NOMO-1 treated with DMSO at 0.1 percent for 48 hours (cell line): ENCODE results near the gene TBX3.

Experiments used
- DNase-seq: peaks from one replicate; lab custom pipeline; 2025; ENCODE audit not compliant: unreplicated experiment; lab: John Stamatoyannopoulos, UW

Gene TBX3

DNA sequence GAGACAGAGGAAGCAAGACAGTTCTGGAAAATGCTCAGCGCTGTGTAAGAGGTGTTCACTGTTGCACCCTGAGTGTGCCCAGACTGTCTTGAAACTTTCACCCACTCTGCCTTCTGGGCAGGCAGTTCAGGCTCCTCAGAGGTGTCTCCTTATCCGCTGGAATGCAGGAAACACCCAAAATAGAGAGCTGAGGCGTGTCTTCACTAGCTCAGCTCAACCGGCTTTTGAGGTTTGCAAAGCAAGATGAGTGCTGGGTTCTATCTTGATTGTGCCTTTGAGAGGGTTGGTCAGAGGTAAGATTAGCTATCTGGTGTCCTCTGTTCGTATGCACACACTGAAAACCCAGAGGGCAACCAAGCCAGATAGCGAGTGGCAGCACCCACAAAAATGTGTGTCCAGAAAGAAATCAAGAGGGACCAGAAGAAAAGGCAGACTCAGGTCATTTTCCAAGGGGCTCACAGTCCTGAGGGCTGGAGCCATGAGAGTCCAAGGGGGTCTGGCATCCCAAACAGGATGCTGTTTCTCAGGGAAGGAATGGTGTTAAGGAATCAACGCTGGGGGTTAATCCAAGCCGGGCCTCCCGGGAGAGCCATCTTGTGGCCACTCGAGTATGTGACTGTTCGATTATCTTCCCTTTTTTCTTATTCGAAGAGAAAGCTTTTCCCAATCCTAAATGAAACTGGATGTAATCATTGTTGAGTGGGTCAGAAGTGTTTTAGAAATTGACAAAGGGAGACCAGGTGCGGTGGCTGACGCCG lies 47.1 kb downstream of the TBX3 start:
- DNase-seq, result no peak

DNA sequence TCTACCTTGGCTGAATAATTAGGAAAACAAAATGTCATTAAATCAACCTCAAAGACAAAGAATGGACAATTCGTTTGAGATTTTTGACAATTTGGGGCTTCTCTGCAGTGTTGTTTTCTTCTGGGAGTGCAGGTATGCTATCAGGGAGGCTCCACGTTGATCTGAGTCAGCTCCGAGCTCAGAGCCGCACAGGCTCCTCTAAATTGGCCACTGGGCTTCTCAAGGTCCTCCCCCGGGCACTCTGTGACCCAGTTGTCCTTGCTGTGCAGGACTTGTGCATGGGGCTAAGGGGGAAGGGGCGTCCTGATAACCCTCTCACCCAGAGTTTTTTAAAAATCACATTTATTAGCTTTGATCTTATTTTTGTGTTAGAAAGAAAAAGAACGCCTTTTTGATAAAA lies 52.7 kb downstream of the TBX3 start:
- DNase-seq, result no peak

DNA sequence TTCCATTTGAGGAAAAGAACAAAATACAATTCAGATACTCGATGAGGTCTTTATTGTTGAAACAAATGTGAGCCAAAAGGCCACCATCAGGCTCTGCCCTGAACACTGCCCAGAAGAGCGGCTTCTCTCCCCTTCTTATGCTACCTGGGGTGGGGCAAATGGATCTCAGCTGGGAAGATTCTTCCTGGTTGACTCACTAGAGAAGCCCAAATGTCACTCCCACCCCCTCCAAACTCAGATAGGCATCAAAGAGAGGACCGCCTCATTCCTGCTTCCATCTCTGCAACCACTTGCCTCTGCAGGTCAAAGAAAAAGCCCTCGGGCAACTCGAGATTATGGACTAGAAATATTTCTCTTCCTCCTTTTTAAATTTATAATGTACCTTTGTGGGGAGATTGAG lies 55.8 kb downstream of the TBX3 start:
- DNase-seq, result no peak

DNA sequence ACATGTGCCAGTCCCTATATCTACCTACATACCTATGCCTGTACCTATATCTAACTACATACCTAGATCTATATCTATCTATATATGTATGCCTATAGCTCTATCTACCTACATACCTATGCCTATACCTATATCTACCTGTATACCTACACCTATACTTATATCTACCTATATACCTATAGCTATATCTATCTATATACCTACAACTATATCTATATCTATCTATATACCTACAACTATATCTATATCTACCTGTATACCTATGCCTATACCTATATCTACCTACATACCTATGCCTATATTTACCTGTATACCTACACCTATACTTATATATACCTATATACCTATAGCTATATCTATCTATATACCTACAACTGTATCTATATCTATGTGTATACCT lies 56.6 kb downstream of the TBX3 start:
- no peak for DNase-seq

DNA sequence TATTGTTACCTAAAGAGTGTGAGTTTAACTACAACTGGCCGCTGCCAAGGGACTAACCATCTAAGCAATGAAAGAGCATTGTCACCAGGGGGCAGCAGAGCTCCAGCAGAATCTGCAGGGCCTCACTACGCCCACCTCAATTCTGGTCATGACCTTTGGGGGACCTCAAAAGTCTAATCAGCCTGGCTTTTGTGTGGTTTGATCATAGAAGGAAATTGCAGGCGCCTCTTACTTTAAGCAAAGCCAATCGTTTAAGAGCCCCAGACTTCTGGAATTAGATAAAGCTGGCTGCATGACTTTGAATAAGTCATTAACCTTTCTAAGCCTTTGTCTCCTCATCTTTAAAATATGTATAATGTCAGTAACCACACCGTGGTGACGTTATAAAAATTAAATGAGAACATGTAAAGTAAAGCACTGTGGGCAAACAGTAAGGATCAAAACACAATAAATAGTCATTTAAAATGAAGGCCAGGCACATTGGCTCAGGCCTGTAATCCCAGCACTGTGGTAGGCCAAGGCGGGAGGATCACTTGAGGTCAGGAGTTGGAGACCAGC lies 58.6 kb downstream of the TBX3 start:
- DNase-seq, result peak; percentile 1

DNA sequence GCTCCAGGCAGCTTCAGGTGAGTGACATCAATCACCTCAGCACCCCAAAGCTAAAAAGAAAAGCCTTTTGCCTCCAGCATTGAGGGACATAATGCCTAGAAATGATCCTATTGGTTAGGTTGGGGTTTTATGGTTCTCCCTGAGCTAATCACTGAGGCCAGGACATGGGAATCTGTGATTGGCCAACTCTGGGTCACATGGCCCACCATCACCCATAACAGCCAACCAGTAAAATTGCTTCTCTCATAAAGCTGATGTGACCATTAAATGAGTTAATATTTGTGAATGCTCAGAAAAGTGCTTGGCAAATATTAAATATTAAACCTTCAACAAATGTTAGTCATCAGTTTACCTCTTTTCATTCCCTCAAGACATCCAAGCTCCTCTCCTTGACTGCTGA lies 60.2 kb downstream of the TBX3 start:
- DNase-seq, result no peak
